ENCODE data around the gene ZIC4. TPM values are rescaled to one million over a fixed set of nuclear protein-coding genes. Genes with fewer than 3 reads are reported as not detected.

Gene ZIC4
- total and polyA plus RNA-seq, 7 donors: not detected

DNA sequence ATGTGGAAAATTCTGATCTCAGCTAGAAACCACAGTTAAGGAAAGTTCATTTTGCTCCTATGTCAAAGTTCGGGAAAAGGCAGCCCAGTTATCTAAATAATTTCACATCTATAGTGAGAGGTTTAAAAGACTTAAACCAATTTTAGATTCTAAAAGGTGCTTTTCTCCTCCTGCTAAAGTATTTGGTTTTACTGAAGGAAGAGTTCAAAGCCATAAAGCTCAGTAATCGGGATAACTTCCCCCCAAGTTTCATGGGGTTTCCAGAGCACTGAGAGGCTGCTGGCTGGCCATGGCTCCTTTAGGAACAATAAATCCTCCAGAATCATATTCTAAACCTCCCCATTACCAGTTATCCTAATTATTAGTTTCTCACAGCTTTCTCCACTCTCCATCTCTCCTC lies 38.2 kb downstream of the ZIC4 start:
- WGBS, 2 donors: 6 to 9% methylated on average over 2 of the region's 2 CpGs
- TF ChIP-seq POLR2A (IDR thresholded peaks at IDR 0.05) (no peak), EP300 (IDR thresholded peaks at IDR 0.05) (no peak), POLR2AphosphoS5 (IDR thresholded peaks at IDR 0.05) (no peak)
- TF ChIP-seq, protein P1, sequence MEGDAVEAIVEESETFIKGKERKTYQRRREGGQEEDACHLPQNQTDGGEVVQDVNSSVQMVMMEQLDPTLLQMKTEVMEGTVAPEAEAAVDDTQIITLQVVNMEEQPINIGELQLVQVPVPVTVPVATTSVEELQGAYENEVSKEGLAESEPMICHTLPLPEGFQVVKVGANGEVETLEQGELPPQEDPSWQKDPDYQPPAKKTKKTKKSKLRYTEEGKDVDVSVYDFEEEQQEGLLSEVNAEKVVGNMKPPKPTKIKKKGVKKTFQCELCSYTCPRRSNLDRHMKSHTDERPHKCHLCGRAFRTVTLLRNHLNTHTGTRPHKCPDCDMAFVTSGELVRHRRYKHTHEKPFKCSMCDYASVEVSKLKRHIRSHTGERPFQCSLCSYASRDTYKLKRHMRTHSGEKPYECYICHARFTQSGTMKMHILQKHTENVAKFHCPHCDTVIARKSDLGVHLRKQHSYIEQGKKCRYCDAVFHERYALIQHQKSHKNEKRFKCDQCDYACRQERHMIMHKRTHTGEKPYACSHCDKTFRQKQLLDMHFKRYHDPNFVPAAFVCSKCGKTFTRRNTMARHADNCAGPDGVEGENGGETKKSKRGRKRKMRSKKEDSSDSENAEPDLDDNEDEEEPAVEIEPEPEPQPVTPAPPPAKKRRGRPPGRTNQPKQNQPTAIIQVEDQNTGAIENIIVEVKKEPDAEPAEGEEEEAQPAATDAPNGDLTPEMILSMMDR (IDR thresholded peaks at IDR 0.05): no peak
- Histone ChIP-seq H3K27ac (no peak overlapping the region), H3K27me3 (peaks cover 47 to 99% (median 73%) of the 10 kb centered on the region in 3 donors), H3K4me1 (no peaks in the 10 kb centered on the region), H3K9me3 (no peaks in the 10 kb centered on the region), H3K36me3 (no peaks in the 10 kb centered on the region), H3K4me3 (no peak overlapping the region)
- intact Hi-C loops (cut with DNase I): no loop called here
- DNase-seq: no peak

GRCh38 chr3:147367676-147368075 lies 38.7 kb downstream of the ZIC4 start:
- no peaks in the 10 kb centered on the region for H3K36me3 ChIP-seq
- no peaks in the 10 kb centered on the region for H3K4me1 ChIP-seq
- H3K27ac ChIP-seq: no peak overlapping the region
- no peaks in the 10 kb centered on the region for H3K9me3 ChIP-seq
- H3K4me3 ChIP-seq: no peak overlapping the region
- WGBS, 2 donors: 9 to 13% methylated on average over 1 of the region's 1 CpG
- TF ChIP-seq POLR2A (IDR thresholded peaks at IDR 0.05) (no peak), EP300 (IDR thresholded peaks at IDR 0.05) (no peak), POLR2AphosphoS5 (IDR thresholded peaks at IDR 0.05) (no peak)
- TF ChIP-seq, protein P1 (IDR thresholded peaks at IDR 0.05): no peak
- DNase-seq: no peak
- intact Hi-C loops (cut with DNase I): no loop called here
- peaks cover 42 to 99% (median 69%) of the 10 kb centered on the region in 3 donors for H3K27me3 ChIP-seq

- no peak overlapping the region for H3K4me3 ChIP-seq
- TF ChIP-seq, protein P1 (IDR thresholded peaks at IDR 0.05): no peak
- no peak for TF ChIP-seq POLR2A (IDR thresholded peaks at IDR 0.05)
- no peak for TF ChIP-seq POLR2AphosphoS5 (IDR thresholded peaks at IDR 0.05)
- no peak for TF ChIP-seq EP300 (IDR thresholded peaks at IDR 0.05)
- intact Hi-C loops (cut with DNase I): no loop called here
- 39 to 53% methylated on average over 6 of the region's 6 CpGs for WGBS, 2 donors
- H3K27me3 ChIP-seq: peaks cover 33 to 99% (median 62%) of the 10 kb centered on the region in 3 donors
- H3K9me3 ChIP-seq: no peaks in the 10 kb centered on the region
- H3K36me3 ChIP-seq: no peaks in the 10 kb centered on the region
- DNase-seq: no peak
- no peak overlapping the region for H3K27ac ChIP-seq
- H3K4me1 ChIP-seq: peaks cover 0 to 4% (median 0%) of the 10 kb centered on the region in 4 donors
These were observed 40.9 kb downstream of the ZIC4 start for GRCh38 chr3:147365196-147366115.

GRCh38 chr3:147364771-147365170 lies 41.6 kb downstream of the ZIC4 start:
- H3K4me1 ChIP-seq: peaks cover 0 to 4% (median 0%) of the 10 kb centered on the region in 4 donors
- no peak overlapping the region for H3K27ac ChIP-seq
- no peak overlapping the region for H3K4me3 ChIP-seq
- intact Hi-C loops (cut with DNase I): loop anchor here (5.0 kb wide), 1 partner anchor 58 kb away; no protein-coding TSS in a partner anchor
- no peaks in the 10 kb centered on the region for H3K9me3 ChIP-seq
- DNase-seq: no peak
- 39 to 47% methylated on average over 1 of the region's 1 CpG for WGBS, 2 donors
- H3K27me3 ChIP-seq: peaks cover 37 to 99% (median 62%) of the 10 kb centered on the region in 3 donors
- no peaks in the 10 kb centered on the region for H3K36me3 ChIP-seq
- TF ChIP-seq, protein P1 (IDR thresholded peaks at IDR 0.05): no peak
- TF ChIP-seq POLR2AphosphoS5 (IDR thresholded peaks at IDR 0.05) (no peak), POLR2A (IDR thresholded peaks at IDR 0.05) (no peak), EP300 (IDR thresholded peaks at IDR 0.05) (no peak)

Measured in sigmoid colon (tissue), 7 donors.